ENCODE measurements around the gene CNN1. TPM values are rescaled to one million over a fixed set of nuclear protein-coding genes. Genes with fewer than 3 reads are reported as not detected.

Gene CNN1
- total and polyA plus RNA-seq, 2 of the 8 experiments (the other 6 are each of a cell fraction or from before 2014, with no cell fraction given), result 29.8 to 50.8 TPM

GRCh38 chr19:11506967-11507366 is 31.7 kb upstream of the CNN1 start:
- no peak overlapping the region for H2BK15ac ChIP-seq (ENCODE audit: low read length)
- FAIRE-seq (no peak), DNase-seq (ENCODE audit: low read depth in 1 of 2, low spot score in 2 of 2) (no peak)
- no peak overlapping the region for H2BK120ac ChIP-seq (replicated peaks; ENCODE audit: low read depth, low read length)
- peaks cover 3 to 4% (median 4%) of the 10 kb centered on the region in 4 experiments; a peak in 6 of 7 replicates for H3K4me1 ChIP-seq (replicated peaks in 1 of 4; ENCODE audit: control insufficient read depth in 3 of 4, insufficient read depth in 4 of 4, low read length in 3 of 4)
- TF ChIP-seq HDAC6 (IDR thresholded peaks at IDR 0.05; ENCODE audit: low read depth, low read length), result no peak
- no peak for TF ChIP-seq SIRT6 (IDR thresholded peaks at IDR 0.05; ENCODE audit: low read length)
- no peak for TF ChIP-seq MAX (IDR thresholded peaks at IDR 0.05)
- no peak for TF ChIP-seq CTBP2 (IDR thresholded peaks at IDR 0.05; ENCODE audit: borderline replicate concordance, insufficient read depth, insufficient read length, low read length)
- no peak for TF ChIP-seq EZH2 (IDR thresholded peaks at IDR 0.05; ENCODE audit: low read depth, low read length, severe bottlenecking)
- no peak overlapping the region for H3K18ac ChIP-seq (ENCODE audit: extremely low read depth, low read length)
- no peak overlapping the region; the same call in 1 of the 2 replicates for H4K8ac ChIP-seq (ENCODE audit: extremely low read depth, insufficient read depth, low read length)
- H4K5ac ChIP-seq (ENCODE audit: insufficient read length, low read depth, low read length), result no peak overlapping the region
- H3K4me3 ChIP-seq (ENCODE audit: extremely low read depth in 1 of 4, insufficient read depth in 2 of 4, low read depth in 3 of 4, low read length in 4 of 4), result no peak overlapping the region
- no peak overlapping the region for H2BK12ac ChIP-seq (ENCODE audit: low read depth, low read length)
- no peak overlapping the region for H2AFZ ChIP-seq (ENCODE audit: low read length)
- 92% methylated on average over 6 of the region's 6 CpGs; no CpG with 5 or more reads in 1 of the 2 experiments for WGBS, 2 experiments (ENCODE audit: extremely low coverage in 1 of 2, insufficient coverage in 1 of 2, insufficient read length in 1 of 2, insufficient replicate concordance in 2 of 2, low coverage in 1 of 2, low lambda C conversion rate in 2 of 2, missing lambda C conversion rate in 1 of 2)
- H3K23ac ChIP-seq (ENCODE audit: insufficient read length), result no peak overlapping the region
- POLR2A ChIA-PET (ENCODE audit: partially characterized antibody), result interaction anchor here (0.7 to 2.8 kb wide), 5 partner anchors 9 to 32 kb away, joined by 3 to 7 read pairs (median 3); partner anchors contain the start of genes CNN1 and ELAVL3
- no peaks in the 10 kb centered on the region for H3K27me3 ChIP-seq (replicated peaks in 1 of 4; ENCODE audit: control insufficient read depth in 3 of 4, extremely low read depth in 1 of 4, insufficient read depth in 3 of 4, low read length in 3 of 4)
- H3K23me2 ChIP-seq (ENCODE audit: low read depth, low read length), result 0 out of 2 replicates have a peak, but pooled peaks cover 2% of the 10 kb centered on the region
- no peaks in the 10 kb centered on the region; a peak in 1 of 8 replicates for H3K36me3 ChIP-seq (ENCODE audit: control insufficient read depth in 2 of 4, insufficient read depth in 4 of 4, low read length in 3 of 4)
- no peak overlapping the region for H3K27ac ChIP-seq (ENCODE audit: low read depth, low read length)
- H4K91ac ChIP-seq (replicated peaks; ENCODE audit: insufficient read length, low read length), result no peak overlapping the region
- H3K14ac ChIP-seq (ENCODE audit: insufficient read length), result no peak overlapping the region
- H3K56ac ChIP-seq (replicated peaks; ENCODE audit: insufficient read length, low read depth, low read length), result no peak overlapping the region
- no peak overlapping the region; a peak in 1 of 4 replicates for H3K4me2 ChIP-seq (ENCODE audit: insufficient read depth in 1 of 2, low read depth in 2 of 2, low read length in 2 of 2)
- no peak overlapping the region for H3K4ac ChIP-seq (replicated peaks; ENCODE audit: insufficient read length, low read depth, low read length)
- H2BK20ac ChIP-seq (ENCODE audit: low read length), result no peak overlapping the region
- H3K9ac ChIP-seq (replicated peaks in 1 of 4; ENCODE audit: extremely low read depth in 1 of 4, low read depth in 3 of 4, low read length in 3 of 4), result no peak overlapping the region
- H4K20me1 ChIP-seq (replicated peaks in 1 of 2; ENCODE audit: control insufficient read depth in 1 of 2, insufficient read depth in 2 of 2, low read length in 2 of 2), result peaks cover 2% of the 10 kb centered on the region in 2 experiments
- no peak overlapping the region for H2BK5ac ChIP-seq (ENCODE audit: low read depth, low read length)
- H3K79me2 ChIP-seq (ENCODE audit: control insufficient read depth in 1 of 2, insufficient read depth in 2 of 2, low read length in 2 of 2), result no peaks in the 10 kb centered on the region; a peak in 1 of 4 replicates
- H3K79me1 ChIP-seq (ENCODE audit: low read depth, low read length), result peaks cover 4% of the 10 kb centered on the region
- CTCF ChIA-PET (ENCODE audit: partially characterized antibody), result interaction anchor here (0.7 to 1.5 kb wide), 3 partner anchors 23 to 52 kb away, joined by 3 to 4 read pairs (median 3); partner anchors contain the start of gene ELOF1
- no peak overlapping the region for H2AK5ac ChIP-seq (ENCODE audit: low read depth, low read length)
- no peaks in the 10 kb centered on the region for H3K9me3 ChIP-seq (ENCODE audit: insufficient read depth in 2 of 2, low read depth in 1 of 2, low read length in 1 of 2)
